HG03520 (cell line): ENCODE results near the gene MYO1C.
"Not testable (repeated sequence)": the region's sequence is repeated elsewhere in the genome, so short reads cannot be mapped to it uniquely, and the experiment has no call there.

Experiments used
- ATAC-seq: cut with Tn5 transposase; IDR thresholded peaks from one replicate; pipeline ENCODE4 v1.9.1; 2021; ENCODE audit warnings: mild to moderate bottlenecking, moderate library complexity; ENCODE audit not compliant: unreplicated experiment

Gene MYO1C

GRCh38 chr17:1434150-1434549 is 58.3 kb downstream of the MYO1C start:
- ATAC-seq: no peak

- no peak for ATAC-seq
These were observed 60.8 kb downstream of the MYO1C start for GRCh38 chr17:1431631-1432104.

GRCh38 chr17:1423456-1424135 is 68.9 kb downstream of the MYO1C start:
- no peak for ATAC-seq

- no peak for ATAC-seq
These were observed 69.6 kb downstream of the MYO1C start for GRCh38 chr17:1422885-1423284.

GRCh38 chr17:1421470-1421869 is 71.0 kb downstream of the MYO1C start:
- no peak for ATAC-seq

- ATAC-seq: no peak
These were observed 71.5 kb downstream of the MYO1C start for GRCh38 chr17:1420981-1421380.

- no peak for ATAC-seq
These were observed 72.3 kb downstream of the MYO1C start for GRCh38 chr17:1420163-1420562.

- ATAC-seq: not testable (repeated sequence)
These were observed 74.0 kb downstream of the MYO1C start for GRCh38 chr17:1418476-1418875.

- no peak for ATAC-seq
These were observed 76.1 kb downstream of the MYO1C start for GRCh38 chr17:1416414-1416813.

- ATAC-seq: no peak
These were observed 77.9 kb downstream of the MYO1C start for GRCh38 chr17:1414634-1415033.
